H1 (cell line): ENCODE data around the gene PLXDC2. TPM values are rescaled to one million over a fixed set of nuclear protein-coding genes. Genes with fewer than 3 reads are reported as not detected.

Experiments
- BACH1 ChIP-seq: IDR thresholded peaks from 2 replicates; pipeline ENCODE4 v1.6.1; 2012; ENCODE audit warnings: low read length, improper control_type of control experiment
- BCL11A ChIP-seq, 2 experiments: IDR thresholded peaks; one replicate each; pipeline ENCODE4 v1.6.1; 2011; ENCODE audit warnings: low read depth in 2 of 2, low read length in 2 of 2, mild to moderate bottlenecking in 2 of 2
- EGR1 ChIP-seq: IDR thresholded peaks from 2 replicates; pipeline ENCODE4 v1.6.1; 2011; ENCODE audit warnings: low read depth, low read length, borderline replicate concordance
- FOSL1 ChIP-seq: IDR thresholded peaks from 2 replicates; pipeline ENCODE4 v1.6.1; 2011; ENCODE audit warnings: mild to moderate bottlenecking, low read depth, low read length, moderate library complexity; ENCODE audit not compliant: insufficient read depth
- NANOG ChIP-seq: IDR thresholded peaks from 2 replicates; pipeline ENCODE4 v1.6.1; 2011; ENCODE audit warnings: low read length, low read depth, mild to moderate bottlenecking, inconsistent platforms; ENCODE audit not compliant: insufficient read depth, poor library complexity, severe bottlenecking
- POLR2A ChIP-seq, 2 experiments: IDR thresholded peaks; 1 replicate in 1 of 2; 2 replicates in 1 of 2; pipeline ENCODE4 v1.6.1; 2011; ENCODE audit warnings: low read depth in 2 of 2, low read length in 2 of 2, mild to moderate bottlenecking in 2 of 2; ENCODE audit errors: control extremely low read depth in 1 of 2
- SIX5 ChIP-seq: IDR thresholded peaks from 2 replicates; pipeline ENCODE4 v1.6.1; 2011; ENCODE audit warnings: mild to moderate bottlenecking, low read depth, low read length
- TAF7 ChIP-seq: optimal IDR thresholded peaks from 2 replicates; pipeline ENCODE3; 2011; ENCODE audit warnings: low read depth, mild to moderate bottlenecking, inconsistent platforms, low read length, moderate library complexity, borderline replicate concordance
- TBP ChIP-seq: IDR thresholded peaks from 2 replicates; pipeline ENCODE4 v1.6.1; 2011; ENCODE audit warnings: low read depth, low read length, improper control_type of control experiment
- TCF12 ChIP-seq: IDR thresholded peaks from 2 replicates; pipeline ENCODE4 v1.6.1; 2011; ENCODE audit warnings: low read depth, mild to moderate bottlenecking, low read length
- polyA plus RNA-seq, 7 experiments: library from polyadenylated mRNA; depleted of rRNA in 3 of 7; stranded (reverse) in 5 of 7; unstranded in 2 of 7; fragments of >200 nt in 5 of 7; fragments of 200-250 nt in 2 of 7; gene quantifications; 1 replicate in 5 of 7; 2 replicates in 1 of 7; 4 replicates in 1 of 7; pipeline versions ENCODE4 v1.2.1 to v1.2.3, GENCODE V29; 2011 to 2013; ENCODE audit warnings: missing spikeins in 2 of 7, mixed read lengths in 2 of 7
- total RNA-seq: library from RNA; stranded (reverse); fragmentation: NEBNext Ultra II Directional; extraction: Animal tissue kit (Norgen Biotek cat#: 25700); gene quantifications from 2 replicates; pipeline ENCODE4 v1.2.1, GENCODE V29; 2021
- TF ChIP-seq, protein P1 (sequence below): fragments of 300-600 bp; sonication (generic); IDR thresholded peaks from 2 replicates; pipeline ENCODE4 v1.7.1; 2012; ENCODE audit warnings: low read length, moderate library complexity, mild to moderate bottlenecking, inconsistent platforms; ENCODE audit not compliant: insufficient replicate concordance
- TF ChIP-seq, protein P2 (sequence below): IDR thresholded peaks from 2 replicates; pipeline ENCODE4 v1.6.1; 2012; ENCODE audit warnings: inconsistent platforms

PLXDC2 gene
- total and polyA plus RNA-seq, 2 of the 8 experiments (the other 6 are each of a cell fraction or from before 2014, with no cell fraction given) = 23.0 to 40.5 TPM

DNA sequence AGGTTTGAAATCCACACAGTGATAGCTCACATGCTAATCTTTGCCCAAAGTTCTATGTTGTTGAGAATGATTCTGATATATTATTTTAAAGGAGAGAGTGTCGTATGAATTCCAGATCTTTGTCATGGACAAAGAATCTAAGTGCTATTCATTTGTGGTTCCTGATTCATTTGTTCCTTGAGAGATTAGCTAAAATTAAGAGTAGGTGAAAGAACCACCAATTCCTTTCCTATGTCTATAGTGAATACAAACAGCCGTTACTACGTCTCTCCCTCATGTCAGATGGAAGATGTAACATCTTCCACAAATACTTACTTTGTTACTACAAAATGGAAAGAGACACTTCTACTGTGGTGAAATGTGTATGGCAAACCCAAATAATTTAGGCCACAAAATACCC is 3.3 kb upstream of the PLXDC2 start (continued):
- TF ChIP-seq, protein P1, sequence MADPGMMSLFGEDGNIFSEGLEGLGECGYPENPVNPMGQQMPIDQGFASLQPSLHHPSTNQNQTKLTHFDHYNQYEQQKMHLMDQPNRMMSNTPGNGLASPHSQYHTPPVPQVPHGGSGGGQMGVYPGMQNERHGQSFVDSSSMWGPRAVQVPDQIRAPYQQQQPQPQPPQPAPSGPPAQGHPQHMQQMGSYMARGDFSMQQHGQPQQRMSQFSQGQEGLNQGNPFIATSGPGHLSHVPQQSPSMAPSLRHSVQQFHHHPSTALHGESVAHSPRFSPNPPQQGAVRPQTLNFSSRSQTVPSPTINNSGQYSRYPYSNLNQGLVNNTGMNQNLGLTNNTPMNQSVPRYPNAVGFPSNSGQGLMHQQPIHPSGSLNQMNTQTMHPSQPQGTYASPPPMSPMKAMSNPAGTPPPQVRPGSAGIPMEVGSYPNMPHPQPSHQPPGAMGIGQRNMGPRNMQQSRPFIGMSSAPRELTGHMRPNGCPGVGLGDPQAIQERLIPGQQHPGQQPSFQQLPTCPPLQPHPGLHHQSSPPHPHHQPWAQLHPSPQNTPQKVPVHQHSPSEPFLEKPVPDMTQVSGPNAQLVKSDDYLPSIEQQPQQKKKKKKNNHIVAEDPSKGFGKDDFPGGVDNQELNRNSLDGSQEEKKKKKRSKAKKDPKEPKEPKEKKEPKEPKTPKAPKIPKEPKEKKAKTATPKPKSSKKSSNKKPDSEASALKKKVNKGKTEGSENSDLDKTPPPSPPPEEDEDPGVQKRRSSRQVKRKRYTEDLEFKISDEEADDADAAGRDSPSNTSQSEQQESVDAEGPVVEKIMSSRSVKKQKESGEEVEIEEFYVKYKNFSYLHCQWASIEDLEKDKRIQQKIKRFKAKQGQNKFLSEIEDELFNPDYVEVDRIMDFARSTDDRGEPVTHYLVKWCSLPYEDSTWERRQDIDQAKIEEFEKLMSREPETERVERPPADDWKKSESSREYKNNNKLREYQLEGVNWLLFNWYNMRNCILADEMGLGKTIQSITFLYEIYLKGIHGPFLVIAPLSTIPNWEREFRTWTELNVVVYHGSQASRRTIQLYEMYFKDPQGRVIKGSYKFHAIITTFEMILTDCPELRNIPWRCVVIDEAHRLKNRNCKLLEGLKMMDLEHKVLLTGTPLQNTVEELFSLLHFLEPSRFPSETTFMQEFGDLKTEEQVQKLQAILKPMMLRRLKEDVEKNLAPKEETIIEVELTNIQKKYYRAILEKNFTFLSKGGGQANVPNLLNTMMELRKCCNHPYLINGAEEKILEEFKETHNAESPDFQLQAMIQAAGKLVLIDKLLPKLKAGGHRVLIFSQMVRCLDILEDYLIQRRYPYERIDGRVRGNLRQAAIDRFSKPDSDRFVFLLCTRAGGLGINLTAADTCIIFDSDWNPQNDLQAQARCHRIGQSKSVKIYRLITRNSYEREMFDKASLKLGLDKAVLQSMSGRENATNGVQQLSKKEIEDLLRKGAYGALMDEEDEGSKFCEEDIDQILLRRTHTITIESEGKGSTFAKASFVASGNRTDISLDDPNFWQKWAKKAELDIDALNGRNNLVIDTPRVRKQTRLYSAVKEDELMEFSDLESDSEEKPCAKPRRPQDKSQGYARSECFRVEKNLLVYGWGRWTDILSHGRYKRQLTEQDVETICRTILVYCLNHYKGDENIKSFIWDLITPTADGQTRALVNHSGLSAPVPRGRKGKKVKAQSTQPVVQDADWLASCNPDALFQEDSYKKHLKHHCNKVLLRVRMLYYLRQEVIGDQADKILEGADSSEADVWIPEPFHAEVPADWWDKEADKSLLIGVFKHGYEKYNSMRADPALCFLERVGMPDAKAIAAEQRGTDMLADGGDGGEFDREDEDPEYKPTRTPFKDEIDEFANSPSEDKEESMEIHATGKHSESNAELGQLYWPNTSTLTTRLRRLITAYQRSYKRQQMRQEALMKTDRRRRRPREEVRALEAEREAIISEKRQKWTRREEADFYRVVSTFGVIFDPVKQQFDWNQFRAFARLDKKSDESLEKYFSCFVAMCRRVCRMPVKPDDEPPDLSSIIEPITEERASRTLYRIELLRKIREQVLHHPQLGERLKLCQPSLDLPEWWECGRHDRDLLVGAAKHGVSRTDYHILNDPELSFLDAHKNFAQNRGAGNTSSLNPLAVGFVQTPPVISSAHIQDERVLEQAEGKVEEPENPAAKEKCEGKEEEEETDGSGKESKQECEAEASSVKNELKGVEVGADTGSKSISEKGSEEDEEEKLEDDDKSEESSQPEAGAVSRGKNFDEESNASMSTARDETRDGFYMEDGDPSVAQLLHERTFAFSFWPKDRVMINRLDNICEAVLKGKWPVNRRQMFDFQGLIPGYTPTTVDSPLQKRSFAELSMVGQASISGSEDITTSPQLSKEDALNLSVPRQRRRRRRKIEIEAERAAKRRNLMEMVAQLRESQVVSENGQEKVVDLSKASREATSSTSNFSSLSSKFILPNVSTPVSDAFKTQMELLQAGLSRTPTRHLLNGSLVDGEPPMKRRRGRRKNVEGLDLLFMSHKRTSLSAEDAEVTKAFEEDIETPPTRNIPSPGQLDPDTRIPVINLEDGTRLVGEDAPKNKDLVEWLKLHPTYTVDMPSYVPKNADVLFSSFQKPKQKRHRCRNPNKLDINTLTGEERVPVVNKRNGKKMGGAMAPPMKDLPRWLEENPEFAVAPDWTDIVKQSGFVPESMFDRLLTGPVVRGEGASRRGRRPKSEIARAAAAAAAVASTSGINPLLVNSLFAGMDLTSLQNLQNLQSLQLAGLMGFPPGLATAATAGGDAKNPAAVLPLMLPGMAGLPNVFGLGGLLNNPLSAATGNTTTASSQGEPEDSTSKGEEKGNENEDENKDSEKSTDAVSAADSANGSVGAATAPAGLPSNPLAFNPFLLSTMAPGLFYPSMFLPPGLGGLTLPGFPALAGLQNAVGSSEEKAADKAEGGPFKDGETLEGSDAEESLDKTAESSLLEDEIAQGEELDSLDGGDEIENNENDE = no peak
- TF ChIP-seq TAF7 = no peak
- no peak for TF ChIP-seq BACH1
- TF ChIP-seq TBP = no peak
- no peak for TF ChIP-seq NANOG
- TF ChIP-seq SIX5 = no peak
- no peak for TF ChIP-seq BCL11A (IDR thresholded peaks at IDR 0.05; ENCODE audit: low read depth in 2 of 2, low read length in 2 of 2)
- TF ChIP-seq TCF12 = no peak
- TF ChIP-seq, protein P2, sequence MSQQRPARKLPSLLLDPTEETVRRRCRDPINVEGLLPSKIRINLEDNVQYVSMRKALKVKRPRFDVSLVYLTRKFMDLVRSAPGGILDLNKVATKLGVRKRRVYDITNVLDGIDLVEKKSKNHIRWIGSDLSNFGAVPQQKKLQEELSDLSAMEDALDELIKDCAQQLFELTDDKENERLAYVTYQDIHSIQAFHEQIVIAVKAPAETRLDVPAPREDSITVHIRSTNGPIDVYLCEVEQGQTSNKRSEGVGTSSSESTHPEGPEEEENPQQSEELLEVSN = no peak
- no peak for TF ChIP-seq POLR2A (IDR thresholded peaks at IDR 0.05; ENCODE audit: control extremely low read depth in 1 of 2, low read depth in 2 of 2, low read length in 2 of 2)
- no peak for TF ChIP-seq FOSL1
- no peak for TF ChIP-seq EGR1
- TF ChIP-seq, all 59 proteins: peak for 0
